CD14-positive monocyte (primary cell): ENCODE measurements around the gene USP30. TPM values are rescaled to one million over a fixed set of nuclear protein-coding genes. Genes with fewer than 3 reads are reported as not detected.

Experiments
- DNase-seq, 3 donors: peaks; one replicate each; pipeline ENCODE4 v3.0.0-alpha.2; 2011 to 2022
- H2AFZ ChIP-seq: 2 replicates; pipeline ENCODE4 v1.6.0; 2012; ENCODE audit warnings: mild to moderate bottlenecking, low read depth, low read length, inconsistent platforms; ENCODE audit not compliant: insufficient read depth, poor library complexity, severe bottlenecking
- H3K27ac ChIP-seq, 2 donors: 1 replicate in 1 of 2; 2 replicates in 1 of 2; pipeline ENCODE4 v1.5.1; 2012 to 2013; ENCODE audit warnings: low read length in 2 of 2, control low read depth in 1 of 2, inconsistent platforms in 1 of 2, low read depth in 1 of 2, mild to moderate bottlenecking in 1 of 2
- H3K27me3 ChIP-seq, 2 donors: one replicate each; pipeline versions ENCODE4 v1.6.0 to v1.6.1; 2011 to 2013; ENCODE audit warnings: low read length in 2 of 2; ENCODE audit not compliant: control insufficient read depth in 2 of 2, insufficient read depth in 2 of 2
- H3K36me3 ChIP-seq, 2 donors: replicated peaks in 1 of 2; 1 replicate in 1 of 2; 2 replicates in 1 of 2; pipeline versions ENCODE4 v1.5.1 to v1.6.1; 2012 to 2013; ENCODE audit warnings: low read length in 2 of 2, control low read depth in 1 of 2, inconsistent platforms in 1 of 2, mild to moderate bottlenecking in 1 of 2; ENCODE audit not compliant: insufficient read depth in 2 of 2, control insufficient read depth in 1 of 2
- H3K4me1 ChIP-seq, 2 donors: 1 replicate in 1 of 2; 2 replicates in 1 of 2; pipeline versions ENCODE4 v1.5.1 to v1.6.1; 2012 to 2013; ENCODE audit warnings: low read length in 2 of 2, control low read depth in 1 of 2, inconsistent platforms in 1 of 2, mild to moderate bottlenecking in 1 of 2, moderate library complexity in 1 of 2; ENCODE audit not compliant: insufficient read depth in 2 of 2, control insufficient read depth in 1 of 2
- H3K4me2 ChIP-seq: replicated peaks from 2 replicates; pipeline ENCODE3; 2012; ENCODE audit warnings: low read length, moderate library complexity, mild to moderate bottlenecking; ENCODE audit not compliant: poor library complexity, severe bottlenecking; ENCODE audit errors: extremely low read depth
- H3K4me3 ChIP-seq, 3 experiments: fragments of 200-600 bp in 1 of 3; sonication (generic) in 1 of 3; replicated peaks in 1 of 3; 1 replicate in 2 of 3; 2 replicates in 1 of 3; pipeline ENCODE4 v1.5.1; 2011 to 2013; ENCODE audit warnings: low read length in 3 of 3, mild to moderate bottlenecking in 3 of 3, control low read depth in 2 of 3, low read depth in 2 of 3, inconsistent platforms in 1 of 3, moderate library complexity in 1 of 3
- H3K79me2 ChIP-seq: 2 replicates; pipeline ENCODE4 v1.6.0; 2012; ENCODE audit warnings: mild to moderate bottlenecking, control low read depth, inconsistent platforms, low read length, moderate library complexity; ENCODE audit not compliant: insufficient read depth
- H3K9ac ChIP-seq: 2 replicates; pipeline ENCODE4 v1.6.0; 2017; ENCODE audit warnings: low read length, mild to moderate bottlenecking; ENCODE audit not compliant: insufficient read depth, poor library complexity, severe bottlenecking
- H3K9me3 ChIP-seq, 2 donors: replicated peaks in 1 of 2; 1 replicate in 1 of 2; 2 replicates in 1 of 2; pipeline versions ENCODE4 v1.5.1 to v1.6.1; 2012 to 2013; ENCODE audit warnings: low read length in 2 of 2, control low read depth in 1 of 2; ENCODE audit not compliant: control insufficient read depth in 1 of 2, insufficient read depth in 1 of 2
- H4K20me1 ChIP-seq: 2 replicates; pipeline ENCODE4 v1.6.0; 2012; ENCODE audit warnings: mild to moderate bottlenecking, low read length, control low read depth, moderate library complexity; ENCODE audit not compliant: insufficient read depth
- H3K27ac Mint-ChIP-seq, 7 donors: one replicate each; pipeline ENCODE4 v1.8.0; 2020; ENCODE audit warnings: mild to moderate bottlenecking in 7 of 7, mixed read lengths in 7 of 7, moderate library complexity in 6 of 7, inconsistent platforms in 2 of 7
- H3K27me3 Mint-ChIP-seq, 3 donors: one replicate each; pipeline ENCODE4 v1.8.0; 2021 to 2022; ENCODE audit warnings: low read depth in 3 of 3, mild to moderate bottlenecking in 3 of 3, mixed read lengths in 3 of 3, moderate library complexity in 3 of 3, inconsistent platforms in 1 of 3
- H3K36me3 Mint-ChIP-seq, 2 donors: one replicate each; pipeline ENCODE4 v1.8.0; 2020; ENCODE audit warnings: mixed read lengths in 2 of 2, inconsistent platforms in 1 of 2, mild to moderate bottlenecking in 1 of 2
- H3K4me1 Mint-ChIP-seq: one replicate; pipeline ENCODE4 v1.8.0; 2020; ENCODE audit warnings: mild to moderate bottlenecking, mixed read lengths
- H3K4me3 Mint-ChIP-seq, 2 donors: one replicate each; pipeline ENCODE4 v1.8.0; 2020; ENCODE audit warnings: mild to moderate bottlenecking in 2 of 2, mixed read lengths in 2 of 2, moderate library complexity in 1 of 2
- H3K9me3 Mint-ChIP-seq, 7 donors: one replicate each; pipeline ENCODE4 v1.8.0; 2020 to 2022; ENCODE audit warnings: mixed read lengths in 7 of 7, mild to moderate bottlenecking in 6 of 7, moderate library complexity in 6 of 7, inconsistent platforms in 2 of 7
- CTCF ChIP-seq: fragments of 200-600 bp; IDR thresholded peaks from one replicate; pipeline ENCODE4 v1.8.0; 2022; ENCODE audit warnings: antibody characterized with exemption, mild to moderate bottlenecking
- WGBS: methylation state at CpG from one replicate; pipeline ENCODE4 v1.1.5; 2013; ENCODE audit warnings: missing lambda C conversion rate; ENCODE audit not compliant: insufficient coverage; 5-methylcytosine and 5-hydroxymethylcytosine counted together
- intact Hi-C, 2 donors: fragments of 100-400 bp; cut with micrococcal nuclease; formaldehyde crosslinking; loops; one replicate each; pipeline versions ENCODE4 v1.15.0 to v1.15.1; 2023
- polyA plus RNA-seq, 3 donors: library from polyadenylated mRNA; depleted of rRNA in 1 of 3; unstranded in 2 of 3; stranded (reverse) in 1 of 3; fragments of 300-500 nt in 2 of 3; fragments of >200 nt in 1 of 3; fragmentation: Illumina TruSeq in 2 of 3; gene quantifications; 1 replicate in 2 of 3; 2 replicates in 1 of 3; pipeline ENCODE4 v1.2.3, GENCODE V29; 2012 to 2021

Gene USP30
- polyA plus RNA-seq, 3 donors, result 4.5 to 8.2 (median 6.8) TPM

- no peak overlapping the region for H3K27ac Mint-ChIP-seq
Observed at GRCh38 chr12:109126784-109127183, 74.4 kb downstream of the USP30 start.

GRCh38 chr12:109127533-109128242 is 75.3 kb downstream of the USP30 start:
- no peaks in the 10 kb centered on the region for H3K36me3 ChIP-seq
- no peaks in the 10 kb centered on the region for H3K79me2 ChIP-seq
- Mint-ChIP-seq H3K27me3 (no peaks in the 10 kb centered on the region), H3K36me3 (no peaks in the 10 kb centered on the region), H3K27ac (no peak overlapping the region), H3K9me3 (no peaks in the 10 kb centered on the region), H3K4me1 (no peaks in the 10 kb centered on the region), H3K4me3 (no peak overlapping the region)
- no peaks in the 10 kb centered on the region for H3K27me3 ChIP-seq
- intact Hi-C loops, result no loop called here
- H3K4me3 ChIP-seq, result no peak overlapping the region
- H3K4me2 ChIP-seq, result no peak overlapping the region
- H3K9ac ChIP-seq, result no peak overlapping the region
- H2AFZ ChIP-seq, result no peak overlapping the region
- DNase-seq, result no peak
- TF ChIP-seq CTCF, result no peak
- H4K20me1 ChIP-seq, result no peaks in the 10 kb centered on the region
- 97% methylated on average over 10 of the region's 13 CpGs for WGBS
- no peak overlapping the region for H3K27ac ChIP-seq
- no peaks in the 10 kb centered on the region for H3K9me3 ChIP-seq
- no peaks in the 10 kb centered on the region for H3K4me1 ChIP-seq

More at GRCh38 chr12:109126784-109127183, 74.4 kb downstream of the USP30 start:
- Histone ChIP-seq H3K4me3 (no peak overlapping the region), H3K27me3 (no peaks in the 10 kb centered on the region), H3K79me2 (no peaks in the 10 kb centered on the region), H3K4me1 (no peaks in the 10 kb centered on the region), H3K4me2 (no peak overlapping the region), H3K9ac (no peak overlapping the region), H3K9me3 (no peaks in the 10 kb centered on the region), H4K20me1 (no peaks in the 10 kb centered on the region), H3K27ac (no peak overlapping the region), H2AFZ (no peak overlapping the region), H3K36me3 (no peaks in the 10 kb centered on the region)
- H3K4me1 Mint-ChIP-seq, result no peaks in the 10 kb centered on the region
- H3K27me3 Mint-ChIP-seq, result no peaks in the 10 kb centered on the region
- no peaks in the 10 kb centered on the region for H3K9me3 Mint-ChIP-seq
- no peaks in the 10 kb centered on the region for H3K36me3 Mint-ChIP-seq
- WGBS, result 86% methylated on average over 1 of the region's 3 CpGs
- intact Hi-C loops, result no loop called here
- H3K4me3 Mint-ChIP-seq, result no peak overlapping the region
- no peak for DNase-seq
- TF ChIP-seq CTCF, result no peak
